Measurements from ENCODE around the gene TGIF2LX. TPM values are rescaled to one million over a fixed set of nuclear protein-coding genes. Genes with fewer than 3 reads are reported as not detected.
"Not testable (repeated sequence)": the region's sequence is repeated elsewhere in the genome, so short reads cannot be mapped to it uniquely, and the experiment has no call there.

The TGIF2LX gene
- total RNA-seq (not detected), polyA plus RNA-seq (not detected)
- long read RNA-seq, donor 1, result 0 reads
- long read RNA-seq, donor 2, result 0 reads
- long read RNA-seq, donor 3, result 0 reads
- long read RNA-seq, donor 4, result 0 reads
- long read RNA-seq, donor 5, result 0 reads
- long read RNA-seq, donor 6, result 0 reads
- long read RNA-seq, donor 7, result 0 reads
- long read RNA-seq, donor 8, result 0 reads
- long read RNA-seq, donor 9, result 0 reads
- long read RNA-seq, donor 10, result 0 reads

- H3K36me3 ChIP-seq (ENCODE audit: control insufficient read depth in 2 of 2, insufficient read depth in 2 of 2, low read length in 1 of 2); H3K27ac ChIP-seq (ENCODE audit: low read depth in 1 of 2, low read length in 1 of 2); H3K9me3 ChIP-seq (ENCODE audit: control insufficient read depth in 2 of 2, insufficient read depth in 1 of 2, low read length in 1 of 2); H3K4me3 ChIP-seq (ENCODE audit: low read length in 2 of 2); DNase-seq (ENCODE audit: low read depth in 6 of 9, low spot score in 9 of 9); H3K27me3 ChIP-seq (ENCODE audit: control insufficient read depth in 2 of 2, insufficient read depth in 1 of 2, low read length in 1 of 2); H3K4me1 ChIP-seq (ENCODE audit: control insufficient read depth in 2 of 2, insufficient read depth in 2 of 2, low read length in 2 of 2): not testable (repeated sequence)
- WGBS, result 74% methylated on average over 9 of the region's 9 CpGs
Observed at GRCh38 chrX:89921665-89922064, at the start of gene TGIF2LX. TGIF2LX (plus strand) TSS chrX:89921908; CDS start chrX:89922086, 178 bp downstream.

GRCh38 chrX:89922338-89922934, 728 bp downstream of the TGIF2LX start:
- H3K4me1 ChIP-seq (ENCODE audit: control insufficient read depth in 2 of 2, insufficient read depth in 2 of 2, low read length in 2 of 2); H3K27ac ChIP-seq (ENCODE audit: low read depth in 1 of 2, low read length in 1 of 2); DNase-seq (ENCODE audit: low read depth in 6 of 9, low spot score in 9 of 9); H3K36me3 ChIP-seq (ENCODE audit: control insufficient read depth in 2 of 2, insufficient read depth in 2 of 2, low read length in 1 of 2); H3K27me3 ChIP-seq (ENCODE audit: control insufficient read depth in 2 of 2, insufficient read depth in 1 of 2, low read length in 1 of 2); H3K9me3 ChIP-seq (ENCODE audit: control insufficient read depth in 2 of 2, insufficient read depth in 1 of 2, low read length in 1 of 2); H3K4me3 ChIP-seq (ENCODE audit: low read length in 2 of 2): not testable (repeated sequence)
- 94% methylated on average over 18 of the region's 18 CpGs for WGBS

- H3K27me3 ChIP-seq (ENCODE audit: control insufficient read depth in 2 of 2, insufficient read depth in 1 of 2, low read length in 1 of 2); H3K27ac ChIP-seq (ENCODE audit: low read depth in 1 of 2, low read length in 1 of 2); H3K36me3 ChIP-seq (ENCODE audit: control insufficient read depth in 2 of 2, insufficient read depth in 2 of 2, low read length in 1 of 2); DNase-seq (ENCODE audit: low read depth in 6 of 9, low spot score in 9 of 9); H3K4me3 ChIP-seq (ENCODE audit: low read length in 2 of 2); H3K4me1 ChIP-seq (ENCODE audit: control insufficient read depth in 2 of 2, insufficient read depth in 2 of 2, low read length in 2 of 2); H3K9me3 ChIP-seq (ENCODE audit: control insufficient read depth in 2 of 2, insufficient read depth in 1 of 2, low read length in 1 of 2): not testable (repeated sequence)
- WGBS, result 85% methylated on average over 5 of the region's 5 CpGs
Observed at GRCh38 chrX:89943077-89943476, 21.4 kb downstream of the TGIF2LX start.

GRCh38 chrX:89965588-89965987, 43.9 kb downstream of the TGIF2LX start:
- not testable (repeated sequence) for H3K4me3 ChIP-seq (ENCODE audit: low read length in 2 of 2); DNase-seq (ENCODE audit: low read depth in 6 of 9, low spot score in 9 of 9)
- WGBS, result 96% methylated on average over 24 of the region's 24 CpGs

More at GRCh38 chrX:89965588-89965987, 43.9 kb downstream of the TGIF2LX start:
- not testable (repeated sequence) for H3K4me1 ChIP-seq (ENCODE audit: control insufficient read depth in 2 of 2, insufficient read depth in 2 of 2, low read length in 2 of 2); H3K36me3 ChIP-seq (ENCODE audit: control insufficient read depth in 2 of 2, insufficient read depth in 2 of 2, low read length in 1 of 2); H3K27ac ChIP-seq (ENCODE audit: low read depth in 1 of 2, low read length in 1 of 2); H3K9me3 ChIP-seq (ENCODE audit: control insufficient read depth in 2 of 2, insufficient read depth in 1 of 2, low read length in 1 of 2); H3K27me3 ChIP-seq (ENCODE audit: control insufficient read depth in 2 of 2, insufficient read depth in 1 of 2, low read length in 1 of 2)

All from thymus (tissue), 14 donors.